Stimulated activated memory B cell treated with anti-CD40 and anti-IgM and Interleukin-4, amounts not matched to agents 10 μg/mL and 1 μg/mL and 100 μg/mL, for 72 hours (primary cell): ENCODE data around the gene RPL28.

Experiments
- ATAC-seq: fragments of 150-1000 bp; cut with Tn5 transposase; 2 replicates; pipeline ENCODE4 v1.10.0; 2021
- H3K27ac Mint-ChIP-seq: one replicate; pipeline ENCODE4 v1.8.0; 2022; ENCODE audit warnings: mild to moderate bottlenecking, mixed read lengths
- H3K27me3 Mint-ChIP-seq: one replicate; pipeline ENCODE4 v1.8.0; 2022; ENCODE audit warnings: mixed read lengths
- H3K36me3 Mint-ChIP-seq: one replicate; pipeline ENCODE4 v1.8.0; 2022; ENCODE audit warnings: mixed read lengths
- H3K4me1 Mint-ChIP-seq: one replicate; pipeline ENCODE4 v1.8.0; 2022; ENCODE audit warnings: mixed read lengths
- H3K4me3 Mint-ChIP-seq: one replicate; pipeline ENCODE4 v1.8.0; 2022; ENCODE audit warnings: mild to moderate bottlenecking, moderate library complexity, mixed read lengths
- H3K9me3 Mint-ChIP-seq: one replicate; pipeline ENCODE4 v1.8.0; 2022; ENCODE audit warnings: mixed read lengths

The RPL28 gene

GRCh38 chr19:55385724-55386492 lies at the start of gene RPL28:
Gene RPL28, plus strand, starts transcription at chr19:55385932. Its CDS starts 426 bp downstream, at chr19:55386358.
- H3K4me3 Mint-ChIP-seq, result peak within 1 kb of the TSS; percentile 100
- peak; percentile 90 for ATAC-seq
- H3K36me3 Mint-ChIP-seq, result peaks cover 52% of the 10 kb centered on the region
- H3K9me3 Mint-ChIP-seq, result no peaks in the 10 kb centered on the region
- no peaks in the 10 kb centered on the region for H3K27me3 Mint-ChIP-seq
- peaks cover 77% of the 10 kb centered on the region for H3K4me1 Mint-ChIP-seq
- peak within 1 kb of the TSS; percentile 99 for H3K27ac Mint-ChIP-seq

DNA sequence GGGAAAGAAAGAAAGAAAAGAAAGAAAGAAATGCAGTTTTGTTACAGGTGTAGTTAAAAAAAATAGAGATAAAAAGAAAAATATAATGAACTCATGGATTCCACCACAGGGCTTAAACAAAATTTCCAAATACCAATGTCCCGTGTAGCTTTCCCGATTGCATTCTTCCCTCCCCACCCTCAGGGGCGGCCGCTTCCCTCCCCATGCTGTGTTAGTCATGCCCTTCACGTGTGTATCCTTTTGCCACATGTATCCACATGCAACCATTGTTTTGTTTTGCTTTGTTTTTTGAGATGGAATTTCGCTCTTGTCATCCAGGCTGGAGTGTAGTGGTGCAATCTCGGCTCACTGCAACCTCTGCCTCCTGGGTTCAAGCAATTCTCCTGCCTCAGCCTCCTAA lies 49.6 kb upstream of the RPL28 start:
- no peak for ATAC-seq
- Mint-ChIP-seq H3K4me3 (no peak overlapping the region), H3K27me3 (peaks cover 66% of the 10 kb centered on the region), H3K9me3 (no peaks in the 10 kb centered on the region), H3K36me3 (no peaks in the 10 kb centered on the region), H3K27ac (no peak overlapping the region), H3K4me1 (peaks cover 20% of the 10 kb centered on the region)

DNA sequence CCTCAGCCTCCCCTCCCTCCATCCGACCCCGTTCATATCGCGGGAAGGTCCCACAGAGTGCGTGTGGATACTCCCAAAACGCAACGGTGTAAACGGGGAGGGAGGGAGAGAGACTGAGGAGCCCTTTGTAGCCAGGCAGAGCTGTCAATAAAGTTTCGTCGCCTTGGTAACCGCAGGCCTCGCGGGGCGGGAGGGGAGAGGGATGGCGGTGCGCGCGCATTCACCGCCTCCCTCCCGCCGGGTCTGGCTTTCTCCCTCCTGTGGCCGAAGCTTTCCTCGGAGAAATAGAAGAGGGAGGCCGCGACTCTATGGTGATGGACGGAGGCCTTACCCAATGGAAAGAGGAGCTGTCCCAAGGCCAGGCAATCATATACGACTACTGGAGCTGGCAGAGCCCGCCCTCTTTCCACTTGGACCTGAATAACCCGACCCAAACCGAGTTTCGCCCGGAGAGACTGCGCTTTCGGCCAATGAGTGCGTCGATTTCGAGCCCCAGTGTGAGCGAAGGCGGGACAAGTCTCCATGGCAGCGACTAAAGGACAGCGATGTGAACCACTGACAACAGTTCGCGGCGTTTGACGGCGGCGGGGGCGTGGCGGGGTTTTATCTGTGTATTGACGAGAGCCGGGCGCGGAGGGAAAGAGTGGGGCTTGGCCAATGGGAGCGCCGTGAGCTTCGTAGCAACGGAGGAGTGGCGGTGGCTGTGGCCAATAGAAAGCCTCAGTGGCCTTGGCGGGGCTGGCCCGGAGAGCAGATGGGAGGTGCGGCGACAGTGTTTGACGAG lies 46.4 kb upstream of the RPL28 start, which contains the start of gene KMT5C:
Gene KMT5C, plus strand, starts transcription at position 772 of the 784 bp plus-strand sequence. CDS start 2,061 bp downstream, outside the sequence.
- ATAC-seq, result peak; percentile 94
- peak within 1 kb of the TSS; percentile 90 for H3K4me3 Mint-ChIP-seq
- H3K9me3 Mint-ChIP-seq, result no peaks in the 10 kb centered on the region
- peak within 1 kb of the TSS; percentile 73 for H3K27ac Mint-ChIP-seq
- peaks cover 49% of the 10 kb centered on the region for H3K27me3 Mint-ChIP-seq
- peaks cover 15% of the 10 kb centered on the region for H3K36me3 Mint-ChIP-seq
- peaks cover 27% of the 10 kb centered on the region for H3K4me1 Mint-ChIP-seq

GRCh38 chr19:55339889-55340783 lies 45.6 kb upstream of the RPL28 start:
- Mint-ChIP-seq H3K4me3 (peak overlapping the region; percentile 90), H3K27me3 (peaks cover 42% of the 10 kb centered on the region), H3K27ac (peak overlapping the region; percentile 73), H3K9me3 (no peaks in the 10 kb centered on the region), H3K4me1 (peaks cover 28% of the 10 kb centered on the region), H3K36me3 (peaks cover 24% of the 10 kb centered on the region)
- ATAC-seq, result no peak

DNA sequence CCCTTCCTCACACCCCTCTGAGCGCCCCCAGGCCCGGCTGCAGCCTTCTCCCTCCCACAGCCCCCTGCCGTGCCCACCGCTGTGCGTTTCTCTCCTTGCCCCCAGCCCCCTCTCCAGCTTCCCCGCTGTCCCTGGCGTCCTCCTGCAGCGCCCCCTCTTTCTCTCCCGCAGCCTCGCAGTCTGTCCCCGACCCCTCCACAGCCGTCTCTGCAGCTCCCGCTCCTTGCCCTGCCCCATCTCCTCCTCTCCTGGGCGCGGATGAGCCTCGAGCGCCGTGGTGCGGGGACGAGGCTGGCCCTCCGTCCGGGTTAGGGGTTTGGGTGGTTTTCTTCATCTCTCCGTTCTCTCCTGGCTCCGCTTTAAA lies 45.0 kb upstream of the RPL28 start:
- Mint-ChIP-seq H3K4me3 (peak overlapping the region; percentile 88), H3K27me3 (peaks cover 36% of the 10 kb centered on the region), H3K9me3 (no peaks in the 10 kb centered on the region), H3K27ac (peak overlapping the region; percentile 73), H3K4me1 (peaks cover 33% of the 10 kb centered on the region), H3K36me3 (peaks cover 30% of the 10 kb centered on the region)
- ATAC-seq, result no peak

GRCh38 chr19:55341171-55341588 lies 44.6 kb upstream of the RPL28 start:
- Mint-ChIP-seq H3K27me3 (peaks cover 31% of the 10 kb centered on the region), H3K9me3 (no peaks in the 10 kb centered on the region), H3K4me3 (peak overlapping the region; percentile 88), H3K36me3 (peaks cover 30% of the 10 kb centered on the region), H3K27ac (peak overlapping the region; percentile 73), H3K4me1 (peaks cover 33% of the 10 kb centered on the region)
- no peak for ATAC-seq

- H3K36me3 Mint-ChIP-seq, result peaks cover 30% of the 10 kb centered on the region
- H3K4me1 Mint-ChIP-seq, result peaks cover 33% of the 10 kb centered on the region
- ATAC-seq, result no peak
- H3K27me3 Mint-ChIP-seq, result peaks cover 25% of the 10 kb centered on the region
- no peak overlapping the region for H3K4me3 Mint-ChIP-seq
- no peak overlapping the region for H3K27ac Mint-ChIP-seq
- no peaks in the 10 kb centered on the region for H3K9me3 Mint-ChIP-seq
Measured at GRCh38 chr19:55341595-55342531, 43.9 kb upstream of the RPL28 start.

DNA sequence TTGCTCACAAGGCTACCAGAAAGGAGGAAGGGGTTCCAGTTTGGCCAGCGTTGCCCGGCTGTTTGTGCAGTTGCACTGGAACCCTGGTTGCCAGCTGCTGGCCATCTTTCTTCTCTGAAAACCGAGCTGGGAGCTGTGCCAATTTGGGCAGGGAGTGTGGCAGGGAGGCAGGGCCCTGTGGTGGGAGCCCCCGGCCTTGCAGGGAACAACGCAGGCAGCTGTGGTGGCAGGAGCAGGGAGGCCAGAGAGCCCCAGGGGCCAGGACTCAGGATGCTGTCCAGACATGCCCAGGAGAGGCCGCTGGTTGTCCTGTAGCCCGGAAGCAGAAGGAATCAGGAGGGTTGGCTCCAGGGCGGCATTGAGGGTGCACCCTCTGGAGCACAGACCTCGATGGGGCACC lies 41.3 kb upstream of the RPL28 start:
- Mint-ChIP-seq H3K4me3 (no peak overlapping the region), H3K27me3 (peaks cover 11% of the 10 kb centered on the region), H3K9me3 (no peaks in the 10 kb centered on the region), H3K36me3 (peaks cover 30% of the 10 kb centered on the region), H3K4me1 (peaks cover 25% of the 10 kb centered on the region), H3K27ac (no peak overlapping the region)
- no peak for ATAC-seq

GRCh38 chr19:55345101-55345817 lies 40.5 kb upstream of the RPL28 start:
- peaks cover 13% of the 10 kb centered on the region for H3K27me3 Mint-ChIP-seq
- H3K9me3 Mint-ChIP-seq, result no peaks in the 10 kb centered on the region
- H3K36me3 Mint-ChIP-seq, result peaks cover 30% of the 10 kb centered on the region
- H3K4me3 Mint-ChIP-seq, result no peak overlapping the region
- no peak for ATAC-seq
- no peak overlapping the region for H3K27ac Mint-ChIP-seq
- peaks cover 21% of the 10 kb centered on the region for H3K4me1 Mint-ChIP-seq

GRCh38 chr19:55345818-55346724 lies 39.7 kb upstream of the RPL28 start:
- no peak overlapping the region for H3K4me3 Mint-ChIP-seq
- peaks cover 30% of the 10 kb centered on the region for H3K36me3 Mint-ChIP-seq
- H3K27ac Mint-ChIP-seq, result no peak overlapping the region
- no peaks in the 10 kb centered on the region for H3K9me3 Mint-ChIP-seq
- no peak for ATAC-seq
- peaks cover 14% of the 10 kb centered on the region for H3K4me1 Mint-ChIP-seq
- H3K27me3 Mint-ChIP-seq, result peaks cover 13% of the 10 kb centered on the region

GRCh38 chr19:55346725-55347441 lies 38.8 kb upstream of the RPL28 start:
- no peaks in the 10 kb centered on the region for H3K9me3 Mint-ChIP-seq
- H3K4me3 Mint-ChIP-seq, result no peak overlapping the region
- peaks cover 18% of the 10 kb centered on the region for H3K27me3 Mint-ChIP-seq
- peaks cover 14% of the 10 kb centered on the region for H3K4me1 Mint-ChIP-seq
- ATAC-seq, result peak; percentile 28
- H3K36me3 Mint-ChIP-seq, result peaks cover 30% of the 10 kb centered on the region
- H3K27ac Mint-ChIP-seq, result no peak overlapping the region

DNA sequence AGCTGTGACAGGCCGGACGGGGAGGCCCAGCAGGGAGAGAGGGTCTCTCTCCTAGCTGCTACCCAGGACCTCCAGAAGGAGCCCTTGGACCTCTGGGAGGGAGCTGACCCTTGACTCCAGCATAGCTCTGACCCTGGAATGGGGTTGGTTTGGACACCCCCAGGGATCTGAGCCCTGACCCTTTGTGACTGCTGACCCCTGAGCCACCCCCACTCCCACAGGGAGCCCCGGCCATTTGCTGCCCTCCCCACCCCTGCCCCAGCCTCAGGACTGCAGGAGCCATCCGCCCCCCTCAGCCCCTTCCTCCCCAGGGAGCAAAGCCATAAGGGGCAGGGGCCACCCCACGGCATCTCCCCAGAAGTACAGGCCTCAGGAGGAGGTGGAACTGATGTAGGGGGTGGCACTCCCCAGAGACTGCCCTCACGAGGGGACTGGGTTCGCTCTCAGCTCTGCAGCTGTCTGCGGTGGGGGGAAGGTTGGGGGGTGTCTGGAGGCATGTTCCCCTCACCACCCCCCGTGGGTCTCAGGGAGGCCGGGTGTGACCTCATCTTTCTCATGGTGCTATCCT lies 38.2 kb upstream of the RPL28 start:
- peaks cover 17% of the 10 kb centered on the region for H3K4me1 Mint-ChIP-seq
- H3K27ac Mint-ChIP-seq, result no peak overlapping the region
- H3K4me3 Mint-ChIP-seq, result no peak overlapping the region
- peaks cover 27% of the 10 kb centered on the region for H3K36me3 Mint-ChIP-seq
- peaks cover 24% of the 10 kb centered on the region for H3K27me3 Mint-ChIP-seq
- H3K9me3 Mint-ChIP-seq, result no peaks in the 10 kb centered on the region
- no peak for ATAC-seq
